DND-41 (cell line): ENCODE results near the gene SLC51A.

Experiments used
- ATAC-seq: fragments of 200-7000 bp; cut with Tn5 transposase; 3 replicates; pipeline ENCODE4 v1.9.1; 2021; ENCODE audit warnings: low read depth; ENCODE audit not compliant: insufficient read depth
- DNase-seq: peaks from one replicate; pipeline ENCODE4 v3.0.0-alpha.2; 2020
- H2AFZ ChIP-seq: 2 replicates; pipeline ENCODE4 v1.6.0; 2012; ENCODE audit warnings: low read depth, low read length
- H3K27ac ChIP-seq: 2 replicates; pipeline ENCODE4 v1.5.1; 2012; ENCODE audit warnings: low read length, inconsistent platforms
- H3K27me3 ChIP-seq: fragments of 200-600 bp; sonication (generic); 2 replicates; pipeline ENCODE4 v1.6.0; 2012; ENCODE audit warnings: low read length, mild to moderate bottlenecking, inconsistent platforms; ENCODE audit not compliant: insufficient read depth, poor library complexity
- H3K36me3 ChIP-seq: 2 replicates; pipeline ENCODE4 v1.5.1; 2012; ENCODE audit warnings: low read length, inconsistent platforms; ENCODE audit not compliant: insufficient read depth
- H3K4me1 ChIP-seq: 2 replicates; pipeline ENCODE4 v1.5.1; 2012; ENCODE audit warnings: mild to moderate bottlenecking, low read length; ENCODE audit not compliant: insufficient read depth
- H3K4me2 ChIP-seq: 2 replicates; pipeline ENCODE4 v1.6.0; 2012; ENCODE audit warnings: mild to moderate bottlenecking, moderate library complexity, low read length, inconsistent platforms; ENCODE audit not compliant: insufficient read depth
- H3K4me3 ChIP-seq, 2 experiments: fragments of 200-600 bp in 1 of 2; shearing (Covaris generic) in 1 of 2; 2 replicates each; pipeline ENCODE4 v1.5.1; 2012 to 2016; ENCODE audit warnings: inconsistent platforms in 2 of 2, low read length in 2 of 2, mild to moderate bottlenecking in 2 of 2, low read depth in 1 of 2, moderate library complexity in 1 of 2
- H3K79me2 ChIP-seq: 2 replicates; pipeline ENCODE4 v1.6.0; 2012; ENCODE audit warnings: low read length, inconsistent platforms; ENCODE audit not compliant: insufficient read depth
- H3K9ac ChIP-seq: 2 replicates; pipeline ENCODE4 v1.6.0; 2012; ENCODE audit warnings: low read depth, mild to moderate bottlenecking, inconsistent platforms, low read length, moderate library complexity
- H3K9me3 ChIP-seq: 2 replicates; pipeline ENCODE4 v1.5.1; 2012; ENCODE audit warnings: low read length, moderate library complexity, mild to moderate bottlenecking, inconsistent platforms; ENCODE audit not compliant: insufficient read depth, severe bottlenecking
- H4K20me1 ChIP-seq: 2 replicates; pipeline ENCODE4 v1.6.0; 2012; ENCODE audit warnings: low read length; ENCODE audit not compliant: insufficient read depth
- CTCF ChIP-seq: IDR thresholded peaks from 2 replicates; pipeline ENCODE4 v1.5.1; 2012; ENCODE audit warnings: borderline replicate concordance, low read length, moderate library complexity, mild to moderate bottlenecking; ENCODE audit not compliant: poor library complexity, severe bottlenecking; ENCODE audit errors: extremely low read depth
- EZH2 ChIP-seq: IDR thresholded peaks from 3 replicates; pipeline ENCODE4 v1.6.1; 2012; ENCODE audit warnings: borderline replicate concordance, low read depth, mild to moderate bottlenecking, moderate library complexity, low read length, inconsistent platforms; ENCODE audit not compliant: severe bottlenecking

The SLC51A gene

DNA sequence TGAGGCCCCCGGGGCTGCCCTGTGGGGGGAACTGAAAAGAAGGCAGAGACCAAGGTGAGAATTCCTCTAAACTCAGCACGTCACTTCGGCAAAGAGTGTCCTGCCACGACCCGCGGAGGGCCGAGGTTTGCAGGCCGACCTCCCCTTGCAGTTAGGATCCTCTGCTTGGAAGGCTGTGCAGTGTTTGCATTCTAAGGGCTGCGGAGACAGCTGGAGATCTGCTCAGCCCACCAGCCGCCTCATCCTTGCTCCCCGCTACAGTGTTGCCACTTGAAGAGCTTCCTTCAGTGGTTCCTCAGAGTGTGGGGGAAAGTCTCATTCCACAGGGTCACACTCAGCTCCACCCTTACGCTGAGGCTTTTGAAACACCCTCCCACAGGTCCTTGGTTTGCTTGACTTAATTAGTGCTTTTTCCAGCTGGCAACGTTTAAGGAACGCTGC is 10.8 kb downstream of the SLC51A start:
- H3K79me2 ChIP-seq, result no peaks in the 10 kb centered on the region
- TF ChIP-seq EZH2, result no peak
- no peak for TF ChIP-seq CTCF
- no peaks in the 10 kb centered on the region for H3K27me3 ChIP-seq
- DNase-seq, result no peak
- no peak overlapping the region for H2AFZ ChIP-seq
- no peak overlapping the region for H3K9ac ChIP-seq
- no peaks in the 10 kb centered on the region for H3K36me3 ChIP-seq
- no peak overlapping the region for H3K4me3 ChIP-seq
- H3K27ac ChIP-seq, result no peak overlapping the region
- H3K4me2 ChIP-seq, result no peak overlapping the region
- no peak for ATAC-seq
- H3K4me1 ChIP-seq, result no peaks in the 10 kb centered on the region
- no peaks in the 10 kb centered on the region for H3K9me3 ChIP-seq
- no peaks in the 10 kb centered on the region for H4K20me1 ChIP-seq

DNA sequence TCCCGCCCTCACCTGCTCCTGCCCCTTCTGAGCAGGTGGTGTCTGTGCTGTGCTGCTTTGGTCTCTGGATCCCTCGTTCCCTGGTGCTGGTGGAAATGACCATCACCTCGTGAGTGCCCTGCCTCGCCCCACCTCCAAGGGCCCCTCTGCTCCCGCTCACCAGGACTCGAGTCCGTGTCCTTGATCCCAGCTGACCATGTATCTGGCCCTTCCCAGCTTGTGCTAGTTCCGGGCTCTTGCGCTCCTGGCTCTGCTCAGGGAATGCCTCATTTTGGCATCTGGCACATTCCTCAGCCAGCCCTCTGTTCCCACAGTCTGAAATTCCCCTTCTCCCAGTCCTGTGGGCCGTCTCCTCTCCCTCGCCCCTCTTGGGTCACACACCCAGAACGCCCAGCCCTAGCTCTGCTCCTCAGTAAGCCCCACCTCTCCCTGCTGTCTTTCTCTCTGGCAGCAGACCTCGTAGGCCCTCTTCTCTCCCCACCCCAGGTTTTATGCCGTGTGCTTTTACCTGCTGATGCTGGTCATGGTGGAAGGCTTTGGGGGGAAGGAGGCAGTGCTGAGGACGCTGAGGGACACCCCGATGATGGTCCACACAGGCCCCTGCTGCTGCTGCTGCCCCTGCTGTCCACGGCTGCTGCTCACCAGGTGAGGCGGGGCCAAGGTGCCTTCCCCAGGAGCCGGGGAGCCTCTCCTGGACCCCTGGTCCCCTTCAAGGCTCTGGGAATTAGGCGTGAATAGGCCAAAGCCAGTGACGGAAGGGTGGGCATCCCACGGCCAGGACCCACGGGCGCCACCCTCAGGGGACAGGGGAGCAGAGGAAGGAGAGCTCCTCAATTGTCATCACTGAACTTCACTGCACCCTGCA is 11.5 kb downstream of the SLC51A start:
- H3K4me3 ChIP-seq, result no peak overlapping the region
- no peaks in the 10 kb centered on the region for H4K20me1 ChIP-seq
- DNase-seq, result no peak
- H3K27me3 ChIP-seq, result no peaks in the 10 kb centered on the region
- H3K36me3 ChIP-seq, result no peaks in the 10 kb centered on the region
- H3K4me1 ChIP-seq, result no peaks in the 10 kb centered on the region
- no peaks in the 10 kb centered on the region for H3K79me2 ChIP-seq
- no peak overlapping the region for H3K4me2 ChIP-seq
- H3K9ac ChIP-seq, result no peak overlapping the region
- H3K9me3 ChIP-seq, result no peaks in the 10 kb centered on the region
- no peak overlapping the region for H2AFZ ChIP-seq
- TF ChIP-seq CTCF, result no peak
- no peak for TF ChIP-seq EZH2
- ATAC-seq, result no peak
- H3K27ac ChIP-seq, result no peak overlapping the region

DNA sequence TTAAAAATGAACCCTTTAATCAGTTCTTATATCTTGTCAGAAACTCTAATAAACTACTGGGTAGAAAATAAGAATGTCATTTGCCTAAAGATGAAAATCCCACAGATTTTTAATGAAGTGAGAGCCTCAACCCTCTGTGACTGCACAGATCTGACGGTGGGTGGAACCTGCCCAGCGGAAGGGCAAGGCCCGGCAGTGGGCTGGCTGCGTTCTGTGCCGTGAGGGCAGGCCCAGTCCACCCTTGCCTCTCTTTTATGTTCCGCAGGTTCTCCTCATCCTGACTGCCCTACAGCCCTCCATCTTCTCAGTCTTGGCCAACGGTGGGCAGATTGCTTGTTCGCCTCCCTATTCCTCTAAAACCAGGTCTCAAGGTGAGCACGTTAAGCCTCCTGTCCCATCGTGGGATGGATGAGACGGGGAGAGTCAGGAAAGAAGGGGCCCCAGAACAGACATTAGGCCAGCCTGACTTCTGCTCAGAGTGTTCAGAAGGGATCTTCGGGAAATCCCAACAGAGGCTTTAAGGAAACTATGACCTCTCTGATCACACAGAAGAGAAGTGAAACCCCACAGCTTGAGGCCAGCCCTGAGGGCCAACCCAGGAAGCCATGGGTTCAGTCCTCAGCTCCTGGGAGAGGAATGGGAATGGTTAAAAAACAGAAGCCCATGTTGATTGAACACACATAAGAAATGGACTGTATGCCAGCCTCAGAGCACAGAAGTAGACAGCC is 16.0 kb downstream of the SLC51A start:
- Histone ChIP-seq H3K27ac (no peak overlapping the region), H3K79me2 (no peaks in the 10 kb centered on the region), H3K27me3 (no peaks in the 10 kb centered on the region), H4K20me1 (no peaks in the 10 kb centered on the region), H3K9me3 (no peaks in the 10 kb centered on the region), H2AFZ (no peak overlapping the region), H3K4me2 (no peak overlapping the region), H3K4me3 (no peak overlapping the region), H3K36me3 (peaks cover 5% of the 10 kb centered on the region; the same call in 1 of the 2 replicates), H3K9ac (no peak overlapping the region), H3K4me1 (peaks cover 12% of the 10 kb centered on the region)
- no peak for ATAC-seq
- TF ChIP-seq EZH2 (no peak), CTCF (no peak)
- DNase-seq, result no peak
